Caco-2 (cell line): ENCODE measurements around the gene NFATC2. TPM values are rescaled to one million over a fixed set of nuclear protein-coding genes. Genes with fewer than 3 reads are reported as not detected.

Experiments used
- BruUV-seq: library from RNA; stranded (reverse); fragments of 400-500 nt; replicated peaks from 2 replicates; lab custom pipeline; 2021; lab: Mats Ljungman, UMichigan
- CTCF ChIA-PET: fragments of 300-600 bp; sonication (Branson Sonifier 250); formaldehyde crosslinking; loops from one replicate; lab custom pipeline; 2022; ENCODE audit warnings: antibody characterized with exemption; lab: Charles Lee
- POLR2A ChIA-PET: fragments of 300-600 bp; sonication (Branson Sonifier 250); formaldehyde crosslinking; loops from one replicate; lab custom pipeline; 2022; ENCODE audit warnings: antibody characterized with exemption; lab: Charles Lee
- DNase-seq, 2 experiments: peaks; one replicate each; pipeline versions ENCODE4 v3.0.0 to v3.0.0-alpha.2; 2020 to 2022
- H3K27me3 ChIP-seq: replicated peaks from 2 replicates; pipeline ENCODE4 v1.6.0; 2011; ENCODE audit warnings: low read length; ENCODE audit not compliant: control insufficient read depth, insufficient read depth
- H3K36me3 ChIP-seq: 2 replicates; pipeline ENCODE4 v1.5.1; 2011; ENCODE audit warnings: low read length; ENCODE audit not compliant: control insufficient read depth, insufficient read depth
- H3K4me1 ChIP-seq: fragments of 250-450 bp; sonication (Bioruptor Pico); 2 replicates; pipeline ENCODE4 v1.5.1; 2020; ENCODE audit warnings: mild to moderate bottlenecking
- H3K4me3 ChIP-seq: 2 replicates; pipeline ENCODE4 v1.5.1; 2011; ENCODE audit warnings: low read depth, mild to moderate bottlenecking, control low read depth, low read length
- H3K9me3 ChIP-seq: fragments of 250-450 bp; sonication (Bioruptor Pico); 2 replicates; pipeline ENCODE4 v1.5.1; 2020; ENCODE audit warnings: mild to moderate bottlenecking, moderate library complexity
- H3K27ac Mint-ChIP-seq: one replicate; pipeline ENCODE4 v1.8.0; 2022; ENCODE audit warnings: mixed read lengths; ENCODE audit not compliant: unreplicated experiment
- H3K27me3 Mint-ChIP-seq: one replicate; pipeline ENCODE4 v1.8.0; 2022; ENCODE audit warnings: mixed read lengths; ENCODE audit not compliant: insufficient read depth, unreplicated experiment
- H3K36me3 Mint-ChIP-seq: one replicate; pipeline ENCODE4 v1.8.0; 2022; ENCODE audit warnings: mild to moderate bottlenecking, mixed read lengths; ENCODE audit not compliant: insufficient read depth, unreplicated experiment
- H3K4me1 Mint-ChIP-seq: one replicate; pipeline ENCODE4 v1.8.0; 2022; ENCODE audit warnings: low read depth, mixed read lengths; ENCODE audit not compliant: unreplicated experiment
- H3K4me3 Mint-ChIP-seq: one replicate; pipeline ENCODE4 v1.8.0; 2022; ENCODE audit warnings: mild to moderate bottlenecking, moderate library complexity, mixed read lengths; ENCODE audit not compliant: unreplicated experiment
- H3K9me3 Mint-ChIP-seq: one replicate; pipeline ENCODE4 v1.8.0; 2022; ENCODE audit warnings: mixed read lengths; ENCODE audit not compliant: unreplicated experiment
- intact Hi-C: fragments of 100-400 bp; cut with micrococcal nuclease; formaldehyde crosslinking; loops from one replicate; pipeline ENCODE4 v1.10.0; 2022; ENCODE audit not compliant: unreplicated experiment
- total RNA-seq: library from RNA; stranded (reverse); gene quantifications from 2 replicates; pipeline ENCODE4 v1.2.3, GENCODE V29; 2022
- TF ChIP-seq, protein P1 (sequence below), 2 experiments: fragments of 200-600 bp in 1 of 2; IDR thresholded peaks; 1 replicate in 1 of 2; 2 replicates in 1 of 2; pipeline versions ENCODE4 v1.5.1 to v1.8.0; 2011 to 2022; ENCODE audit warnings: antibody characterized with exemption in 1 of 2, control low read depth in 1 of 2, inconsistent platforms in 1 of 2, low read depth in 1 of 2, low read length in 1 of 2, mild to moderate bottlenecking in 1 of 2, moderate library complexity in 1 of 2; ENCODE audit not compliant: insufficient read depth in 1 of 2, severe bottlenecking in 1 of 2, unreplicated experiment in 1 of 2

NFATC2 gene
- total RNA-seq, 1 experiment from 2014 or later, result 20.8 TPM

- DNase-seq, result no peak
- POLR2A ChIA-PET, result no interaction called here
- Mint-ChIP-seq H3K36me3 (no peaks in the 10 kb centered on the region), H3K9me3 (no peaks in the 10 kb centered on the region), H3K27me3 (no peaks in the 10 kb centered on the region), H3K27ac (no peak overlapping the region), H3K4me3 (no peak overlapping the region), H3K4me1 (peaks cover 8% of the 10 kb centered on the region)
- intact Hi-C loops, result no loop called here
- TF ChIP-seq, protein P1, sequence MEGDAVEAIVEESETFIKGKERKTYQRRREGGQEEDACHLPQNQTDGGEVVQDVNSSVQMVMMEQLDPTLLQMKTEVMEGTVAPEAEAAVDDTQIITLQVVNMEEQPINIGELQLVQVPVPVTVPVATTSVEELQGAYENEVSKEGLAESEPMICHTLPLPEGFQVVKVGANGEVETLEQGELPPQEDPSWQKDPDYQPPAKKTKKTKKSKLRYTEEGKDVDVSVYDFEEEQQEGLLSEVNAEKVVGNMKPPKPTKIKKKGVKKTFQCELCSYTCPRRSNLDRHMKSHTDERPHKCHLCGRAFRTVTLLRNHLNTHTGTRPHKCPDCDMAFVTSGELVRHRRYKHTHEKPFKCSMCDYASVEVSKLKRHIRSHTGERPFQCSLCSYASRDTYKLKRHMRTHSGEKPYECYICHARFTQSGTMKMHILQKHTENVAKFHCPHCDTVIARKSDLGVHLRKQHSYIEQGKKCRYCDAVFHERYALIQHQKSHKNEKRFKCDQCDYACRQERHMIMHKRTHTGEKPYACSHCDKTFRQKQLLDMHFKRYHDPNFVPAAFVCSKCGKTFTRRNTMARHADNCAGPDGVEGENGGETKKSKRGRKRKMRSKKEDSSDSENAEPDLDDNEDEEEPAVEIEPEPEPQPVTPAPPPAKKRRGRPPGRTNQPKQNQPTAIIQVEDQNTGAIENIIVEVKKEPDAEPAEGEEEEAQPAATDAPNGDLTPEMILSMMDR (IDR thresholded peaks at IDR 0.05; ENCODE audit: insufficient read depth in 1 of 2, low read depth in 1 of 2, low read length in 1 of 2, severe bottlenecking in 1 of 2, unreplicated experiment in 1 of 2), result no peak
- H3K4me1 ChIP-seq, result peaks cover 14% of the 10 kb centered on the region
- BruUV-seq, result no TSS peak
- CTCF ChIA-PET, result no interaction called here
- H3K4me3 ChIP-seq, result no peak overlapping the region
- H3K36me3 ChIP-seq, result no peaks in the 10 kb centered on the region
- H3K27me3 ChIP-seq, result no peaks in the 10 kb centered on the region
- no peaks in the 10 kb centered on the region for H3K9me3 ChIP-seq
Measured at GRCh38 chr20:51391926-51392325, 150.6 kb downstream of the NFATC2 start.

DNA sequence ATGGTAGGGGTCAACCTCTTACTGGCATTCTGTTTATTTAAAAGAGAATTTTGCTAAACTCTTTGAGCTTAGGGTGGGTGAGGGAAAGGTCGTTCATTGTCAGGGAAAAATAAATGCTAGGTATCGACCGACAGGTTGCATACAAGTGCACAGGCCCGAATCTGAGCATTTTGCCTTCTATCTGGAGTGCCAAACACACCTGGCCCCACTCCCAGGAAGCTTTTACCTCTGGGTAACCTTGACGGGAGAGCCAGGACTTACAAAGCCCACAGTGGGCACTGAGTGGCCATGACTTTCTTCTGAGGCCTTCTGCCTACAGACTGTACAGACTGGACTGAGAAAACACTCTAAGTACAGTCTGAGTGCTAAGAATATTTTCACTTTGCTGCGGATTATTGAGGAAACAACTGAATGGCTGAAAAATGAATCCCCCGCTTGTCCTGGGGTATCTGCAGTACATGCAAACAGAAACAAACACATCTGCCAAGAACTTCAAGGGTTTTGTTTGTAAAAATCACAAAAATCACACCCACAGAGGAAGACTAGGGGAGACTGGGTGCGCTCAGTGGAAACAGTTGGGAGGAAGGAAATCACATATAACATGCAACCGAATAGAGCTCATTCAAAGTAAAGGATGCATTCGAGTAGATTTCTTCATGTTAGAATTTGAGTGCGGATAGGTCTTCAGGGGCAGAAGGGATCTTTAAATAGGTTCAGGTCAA is 152.8 kb downstream of the NFATC2 start:
- no peaks in the 10 kb centered on the region for H3K27me3 Mint-ChIP-seq
- Histone ChIP-seq H3K36me3 (no peaks in the 10 kb centered on the region), H3K4me3 (no peak overlapping the region), H3K9me3 (no peaks in the 10 kb centered on the region), H3K27me3 (no peaks in the 10 kb centered on the region), H3K4me1 (peaks cover 14% of the 10 kb centered on the region)
- no TSS peak for BruUV-seq
- H3K27ac Mint-ChIP-seq, result no peak overlapping the region
- CTCF ChIA-PET, result interaction anchor here (0.5 to 1.4 kb wide), 2 partner anchors 205 to 483 kb away, joined by 4 to 6 read pairs; no protein-coding TSS in a partner anchor
- TF ChIP-seq, protein P1 (IDR thresholded peaks at IDR 0.05; ENCODE audit: insufficient read depth in 1 of 2, low read depth in 1 of 2, low read length in 1 of 2, severe bottlenecking in 1 of 2, unreplicated experiment in 1 of 2), result no peak
- DNase-seq, result no peak
- no peak overlapping the region for H3K4me3 Mint-ChIP-seq
- H3K36me3 Mint-ChIP-seq, result no peaks in the 10 kb centered on the region
- intact Hi-C loops, result loop anchor here (5.0 kb wide), 1 partner anchor 153 kb away; the partner anchor contains the start of gene NFATC2
- POLR2A ChIA-PET, result interaction anchor here (0.7 kb wide), 1 partner anchor 212 kb away, joined by 3 read pairs; no protein-coding TSS in a partner anchor
- H3K4me1 Mint-ChIP-seq, result peaks cover 8% of the 10 kb centered on the region
- no peaks in the 10 kb centered on the region for H3K9me3 Mint-ChIP-seq

- CTCF ChIA-PET, result interaction anchor here (1.4 kb wide), 1 partner anchor 206 kb away, joined by 6 read pairs; no protein-coding TSS in a partner anchor
Measured at GRCh38 chr20:51388756-51389542, 153.6 kb downstream of the NFATC2 start.

More at GRCh38 chr20:51388756-51389542, 153.6 kb downstream of the NFATC2 start:
- Histone ChIP-seq H3K9me3 (no peaks in the 10 kb centered on the region), H3K27me3 (no peaks in the 10 kb centered on the region), H3K4me1 (peaks cover 14% of the 10 kb centered on the region), H3K4me3 (no peak overlapping the region), H3K36me3 (no peaks in the 10 kb centered on the region)
- no peak overlapping the region for H3K4me3 Mint-ChIP-seq
- H3K27ac Mint-ChIP-seq, result no peak overlapping the region
- intact Hi-C loops, result loop anchor here (5.0 kb wide), 1 partner anchor 153 kb away; the partner anchor contains the start of gene NFATC2
- peaks cover 8% of the 10 kb centered on the region for H3K4me1 Mint-ChIP-seq
- POLR2A ChIA-PET, result interaction anchor here (0.7 kb wide), 1 partner anchor 213 kb away, joined by 3 read pairs; no protein-coding TSS in a partner anchor
- TF ChIP-seq, protein P1 (IDR thresholded peaks at IDR 0.05; ENCODE audit: insufficient read depth in 1 of 2, low read depth in 1 of 2, low read length in 1 of 2, severe bottlenecking in 1 of 2, unreplicated experiment in 1 of 2), result no peak
- no peaks in the 10 kb centered on the region for H3K36me3 Mint-ChIP-seq
- DNase-seq, result no peak
- BruUV-seq, result TSS peak; percentile 10
- no peaks in the 10 kb centered on the region for H3K9me3 Mint-ChIP-seq
- H3K27me3 Mint-ChIP-seq, result no peaks in the 10 kb centered on the region
